Caco-2 (cell line): ENCODE measurements around the gene RAMP1. TPM values are rescaled to one million over a fixed set of nuclear protein-coding genes. Genes with fewer than 3 reads are reported as not detected.

Experiments used
- BruUV-seq: library from RNA; stranded (reverse); fragments of 400-500 nt; replicated peaks from 2 replicates; lab custom pipeline; 2021; lab: Mats Ljungman, UMichigan
- CTCF ChIA-PET: fragments of 300-600 bp; sonication (Branson Sonifier 250); formaldehyde crosslinking; loops from one replicate; lab custom pipeline; 2022; ENCODE audit warnings: antibody characterized with exemption; lab: Charles Lee
- POLR2A ChIA-PET: fragments of 300-600 bp; sonication (Branson Sonifier 250); formaldehyde crosslinking; loops from one replicate; lab custom pipeline; 2022; ENCODE audit warnings: antibody characterized with exemption; lab: Charles Lee
- DNase-seq, 2 experiments: peaks; one replicate each; pipeline versions ENCODE4 v3.0.0 to v3.0.0-alpha.2; 2020 to 2022
- H3K27me3 ChIP-seq: replicated peaks from 2 replicates; pipeline ENCODE4 v1.6.0; 2011; ENCODE audit warnings: low read length; ENCODE audit not compliant: control insufficient read depth, insufficient read depth
- H3K36me3 ChIP-seq: 2 replicates; pipeline ENCODE4 v1.5.1; 2011; ENCODE audit warnings: low read length; ENCODE audit not compliant: control insufficient read depth, insufficient read depth
- H3K4me1 ChIP-seq: fragments of 250-450 bp; sonication (Bioruptor Pico); 2 replicates; pipeline ENCODE4 v1.5.1; 2020; ENCODE audit warnings: mild to moderate bottlenecking
- H3K4me3 ChIP-seq: 2 replicates; pipeline ENCODE4 v1.5.1; 2011; ENCODE audit warnings: low read depth, mild to moderate bottlenecking, control low read depth, low read length
- H3K9me3 ChIP-seq: fragments of 250-450 bp; sonication (Bioruptor Pico); 2 replicates; pipeline ENCODE4 v1.5.1; 2020; ENCODE audit warnings: mild to moderate bottlenecking, moderate library complexity
- H3K27ac Mint-ChIP-seq: one replicate; pipeline ENCODE4 v1.8.0; 2022; ENCODE audit warnings: mixed read lengths; ENCODE audit not compliant: unreplicated experiment
- H3K27me3 Mint-ChIP-seq: one replicate; pipeline ENCODE4 v1.8.0; 2022; ENCODE audit warnings: mixed read lengths; ENCODE audit not compliant: insufficient read depth, unreplicated experiment
- H3K36me3 Mint-ChIP-seq: one replicate; pipeline ENCODE4 v1.8.0; 2022; ENCODE audit warnings: mild to moderate bottlenecking, mixed read lengths; ENCODE audit not compliant: insufficient read depth, unreplicated experiment
- H3K4me1 Mint-ChIP-seq: one replicate; pipeline ENCODE4 v1.8.0; 2022; ENCODE audit warnings: low read depth, mixed read lengths; ENCODE audit not compliant: unreplicated experiment
- H3K4me3 Mint-ChIP-seq: one replicate; pipeline ENCODE4 v1.8.0; 2022; ENCODE audit warnings: mild to moderate bottlenecking, moderate library complexity, mixed read lengths; ENCODE audit not compliant: unreplicated experiment
- H3K9me3 Mint-ChIP-seq: one replicate; pipeline ENCODE4 v1.8.0; 2022; ENCODE audit warnings: mixed read lengths; ENCODE audit not compliant: unreplicated experiment
- CTCF ChIP-seq, 2 experiments: fragments of 200-600 bp in 1 of 2; IDR thresholded peaks; 1 replicate in 1 of 2; 2 replicates in 1 of 2; pipeline versions ENCODE4 v1.5.1 to v1.8.0; 2011 to 2022; ENCODE audit warnings: antibody characterized with exemption in 1 of 2, control low read depth in 1 of 2, inconsistent platforms in 1 of 2, low read depth in 1 of 2, low read length in 1 of 2, mild to moderate bottlenecking in 1 of 2, moderate library complexity in 1 of 2; ENCODE audit not compliant: insufficient read depth in 1 of 2, severe bottlenecking in 1 of 2, unreplicated experiment in 1 of 2
- intact Hi-C: fragments of 100-400 bp; cut with micrococcal nuclease; formaldehyde crosslinking; loops from one replicate; pipeline ENCODE4 v1.10.0; 2022; ENCODE audit not compliant: unreplicated experiment
- total RNA-seq: library from RNA; stranded (reverse); gene quantifications from 2 replicates; pipeline ENCODE4 v1.2.3, GENCODE V29; 2022

Gene RAMP1
- total RNA-seq, 1 experiment from 2014 or later = 2.2 TPM

DNA sequence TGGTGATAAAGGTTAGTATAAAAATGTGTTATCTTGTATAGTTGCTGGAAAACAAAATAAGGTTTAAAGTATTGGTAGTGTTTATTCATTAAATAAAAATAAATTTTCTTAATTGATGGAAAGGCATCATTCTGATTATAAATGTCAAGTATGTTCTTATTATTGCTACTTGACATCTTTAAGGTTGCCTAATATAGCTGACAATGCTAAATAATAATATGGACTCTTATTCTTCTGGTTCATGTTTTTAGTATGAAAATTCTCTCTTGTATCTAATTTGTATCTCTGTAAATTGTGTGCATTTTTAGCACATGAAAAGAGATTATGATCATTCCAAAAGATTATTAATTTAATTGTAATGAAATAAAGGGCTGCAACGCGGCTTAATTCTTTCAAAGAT is 35.9 kb upstream of the RAMP1 start:
- ChIA-PET CTCF (no interaction called here), POLR2A (no interaction called here)
- intact Hi-C loops = no loop called here
- no peak for DNase-seq
- Mint-ChIP-seq H3K27me3 (peaks cover 6% of the 10 kb centered on the region), H3K4me3 (no peak overlapping the region), H3K36me3 (no peaks in the 10 kb centered on the region), H3K9me3 (no peaks in the 10 kb centered on the region), H3K27ac (no peak overlapping the region), H3K4me1 (no peaks in the 10 kb centered on the region)
- Histone ChIP-seq H3K9me3 (no peaks in the 10 kb centered on the region), H3K36me3 (no peaks in the 10 kb centered on the region), H3K4me1 (no peaks in the 10 kb centered on the region), H3K4me3 (no peak overlapping the region), H3K27me3 (no peaks in the 10 kb centered on the region)
- no peak for TF ChIP-seq CTCF (IDR thresholded peaks at IDR 0.05; ENCODE audit: insufficient read depth in 1 of 2, low read depth in 1 of 2, low read length in 1 of 2, severe bottlenecking in 1 of 2, unreplicated experiment in 1 of 2)
- BruUV-seq = no TSS peak

GRCh38 chr2:237824085-237824484 is 35.3 kb upstream of the RAMP1 start:
- no TSS peak for BruUV-seq
- Mint-ChIP-seq H3K36me3 (no peaks in the 10 kb centered on the region), H3K27me3 (peaks cover 6% of the 10 kb centered on the region), H3K9me3 (no peaks in the 10 kb centered on the region), H3K27ac (no peak overlapping the region), H3K4me3 (no peak overlapping the region), H3K4me1 (no peaks in the 10 kb centered on the region)
- no peak for DNase-seq
- intact Hi-C loops = no loop called here
- Histone ChIP-seq H3K4me1 (no peaks in the 10 kb centered on the region), H3K36me3 (no peaks in the 10 kb centered on the region), H3K4me3 (no peak overlapping the region), H3K9me3 (no peaks in the 10 kb centered on the region), H3K27me3 (no peaks in the 10 kb centered on the region)
- no peak for TF ChIP-seq CTCF (IDR thresholded peaks at IDR 0.05; ENCODE audit: insufficient read depth in 1 of 2, low read depth in 1 of 2, low read length in 1 of 2, severe bottlenecking in 1 of 2, unreplicated experiment in 1 of 2)
- ChIA-PET POLR2A (no interaction called here), CTCF (no interaction called here)

GRCh38 chr2:237827421-237827987 is 31.9 kb upstream of the RAMP1 start:
- no peak overlapping the region for H3K27ac Mint-ChIP-seq
- ChIA-PET CTCF (no interaction called here), POLR2A (no interaction called here)
- no peaks in the 10 kb centered on the region for H3K36me3 ChIP-seq
- DNase-seq = no peak
- no peak overlapping the region for H3K4me3 Mint-ChIP-seq
- peaks cover 6% of the 10 kb centered on the region for H3K27me3 Mint-ChIP-seq
- no peaks in the 10 kb centered on the region for H3K9me3 Mint-ChIP-seq
- no peaks in the 10 kb centered on the region for H3K4me1 Mint-ChIP-seq
- intact Hi-C loops = no loop called here
- no TSS peak for BruUV-seq
- H3K4me3 ChIP-seq = no peak overlapping the region
- H3K36me3 Mint-ChIP-seq = no peaks in the 10 kb centered on the region
- H3K9me3 ChIP-seq = no peaks in the 10 kb centered on the region
- no peak for TF ChIP-seq CTCF (IDR thresholded peaks at IDR 0.05; ENCODE audit: insufficient read depth in 1 of 2, low read depth in 1 of 2, low read length in 1 of 2, severe bottlenecking in 1 of 2, unreplicated experiment in 1 of 2)
- H3K27me3 ChIP-seq = no peaks in the 10 kb centered on the region
- H3K4me1 ChIP-seq = no peaks in the 10 kb centered on the region
